GM18519 (cell line): ENCODE data around the gene PRR36.
"Not testable (repeated sequence)": the region's sequence is repeated elsewhere in the genome, so short reads cannot be mapped to it uniquely, and the experiment has no call there.

Source experiments
- ATAC-seq: cut with Tn5 transposase; IDR thresholded peaks from one replicate; pipeline ENCODE4 v1.9.1; 2021; ENCODE audit warnings: mild to moderate bottlenecking, moderate library complexity; ENCODE audit not compliant: unreplicated experiment, low FRiP score

PRR36 gene

GRCh38 chr19:7861619-7862412 lies 12.4 kb downstream of the PRR36 start:
- no peak for ATAC-seq

DNA sequence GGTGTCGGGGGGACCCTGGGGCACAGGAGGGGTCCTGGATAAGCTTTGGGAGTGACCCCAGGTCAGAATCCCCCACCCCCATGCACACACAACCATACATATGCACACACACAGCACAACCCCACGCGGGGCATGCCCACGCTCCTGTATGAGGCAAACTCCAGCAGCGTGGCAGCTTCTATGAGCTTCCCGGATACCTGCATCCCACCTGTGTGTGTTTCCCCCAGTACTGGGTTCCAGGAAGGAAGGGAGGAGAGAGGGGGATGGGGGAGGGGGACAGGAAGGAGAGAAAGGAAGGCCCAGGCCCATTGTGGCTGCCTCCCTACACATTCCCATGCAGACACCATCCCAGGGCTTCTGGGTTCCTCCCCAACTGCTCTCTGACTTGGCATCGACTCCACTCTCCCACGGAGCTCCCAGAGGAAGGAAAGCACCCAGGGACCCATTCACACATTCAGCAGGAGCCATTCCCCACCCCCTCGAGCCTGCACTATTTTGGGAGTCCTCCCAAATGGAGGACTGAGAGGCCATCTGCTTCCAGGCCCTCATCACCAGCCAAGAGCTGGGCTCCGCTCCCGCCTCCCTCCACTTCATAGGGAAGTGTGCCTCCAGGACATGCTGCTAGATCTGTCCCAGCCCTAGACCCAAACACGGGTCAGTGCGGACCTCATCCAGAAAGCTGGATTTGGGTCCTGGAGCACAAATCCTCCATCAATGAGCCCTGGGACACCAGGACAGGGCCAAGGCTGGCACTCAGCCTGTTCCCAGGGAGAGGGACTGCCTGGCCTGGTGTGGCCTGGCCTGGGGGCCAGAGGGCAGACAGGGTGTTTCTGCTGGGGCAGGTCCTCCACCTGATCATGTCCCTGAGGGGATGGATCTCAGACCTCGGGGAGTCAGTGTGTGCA lies 13.2 kb downstream of the PRR36 start:
- ATAC-seq = no peak

DNA sequence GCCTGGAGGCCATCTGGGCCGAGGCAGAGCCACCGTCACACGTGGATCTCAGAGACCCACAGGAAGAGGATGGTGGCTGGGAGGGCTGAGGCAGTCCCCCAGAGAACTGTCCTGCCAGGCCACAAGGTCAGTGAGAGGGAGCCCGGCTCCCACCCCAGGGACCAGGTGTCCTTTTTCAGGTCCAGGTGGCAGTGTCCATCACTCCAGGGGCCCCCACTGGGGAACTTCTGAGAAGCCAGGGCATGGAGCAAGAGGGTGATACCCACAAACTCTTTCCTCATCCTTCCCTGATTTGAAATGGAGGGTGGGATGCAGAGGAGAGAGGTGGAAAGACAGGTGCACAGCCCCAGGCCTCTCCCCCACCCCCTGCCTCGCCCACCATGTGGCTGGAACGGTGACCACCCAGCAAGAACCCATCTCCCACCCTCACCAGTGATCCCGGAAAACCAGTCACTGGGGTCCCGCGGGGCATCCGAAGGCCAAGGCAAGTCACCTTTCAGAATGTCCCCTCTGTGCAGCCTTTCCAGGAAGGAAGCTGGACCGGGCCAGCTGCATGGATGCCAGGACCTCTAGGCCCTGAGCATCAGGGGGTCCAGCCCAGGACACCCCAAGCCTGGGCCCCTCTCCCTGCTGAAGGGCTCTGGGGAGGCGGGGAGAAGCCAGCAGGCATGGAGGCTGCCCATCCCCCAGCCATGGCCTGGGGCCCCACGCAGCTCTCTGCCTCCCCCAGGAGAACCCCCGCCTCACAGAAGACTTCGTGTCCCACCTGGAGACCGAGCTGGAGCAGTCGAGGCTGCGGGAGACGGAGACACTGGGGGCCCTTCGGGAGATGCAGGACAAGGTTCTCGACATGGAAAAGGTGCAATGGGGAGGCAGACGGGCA lies 14.1 kb downstream of the PRR36 start:
- no peak for ATAC-seq

- ATAC-seq = not testable (repeated sequence)
Measured at GRCh38 chr19:7859087-7859486, 15.1 kb downstream of the PRR36 start.

DNA sequence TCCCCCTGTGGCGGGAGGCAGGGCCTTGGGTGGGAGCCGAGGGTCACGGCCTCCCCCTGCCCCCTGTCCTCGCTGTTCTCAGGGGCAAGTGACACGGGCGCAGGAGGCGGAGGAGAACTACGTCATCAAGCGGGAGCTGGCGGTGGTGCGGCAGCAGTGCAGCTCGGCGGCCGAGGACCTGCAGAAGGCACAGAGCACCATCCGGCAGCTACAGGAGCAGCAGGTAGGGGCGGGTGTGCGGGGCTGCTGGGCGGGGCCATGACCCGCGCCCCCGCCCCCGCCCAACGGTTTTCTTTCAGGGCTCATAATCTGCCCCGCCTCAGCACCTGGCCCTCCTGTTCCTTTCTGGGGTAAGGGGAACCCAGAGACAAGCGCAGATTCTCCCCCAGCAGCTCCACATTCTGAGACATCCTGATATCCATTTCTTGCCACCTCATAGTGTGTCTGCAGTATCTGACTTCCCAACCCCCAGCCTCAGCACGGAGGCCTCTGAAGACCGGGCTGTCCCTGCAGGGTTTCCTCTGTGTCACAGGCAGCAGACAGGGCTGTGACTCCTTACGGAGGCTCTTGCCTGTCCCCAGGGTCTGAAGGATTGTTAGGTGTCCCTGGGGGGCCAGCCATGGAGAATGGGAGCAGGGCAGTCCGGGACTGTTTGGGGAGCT lies 15.9 kb downstream of the PRR36 start:
- no peak for ATAC-seq

- no peak for ATAC-seq
Measured at GRCh38 chr19:7857727-7858108, 16.5 kb downstream of the PRR36 start.

GRCh38 chr19:7856679-7857663 lies 17.2 kb downstream of the PRR36 start:
- no peak for ATAC-seq

- no peak for ATAC-seq
Measured at GRCh38 chr19:7856109-7856591, 18.0 kb downstream of the PRR36 start.

DNA sequence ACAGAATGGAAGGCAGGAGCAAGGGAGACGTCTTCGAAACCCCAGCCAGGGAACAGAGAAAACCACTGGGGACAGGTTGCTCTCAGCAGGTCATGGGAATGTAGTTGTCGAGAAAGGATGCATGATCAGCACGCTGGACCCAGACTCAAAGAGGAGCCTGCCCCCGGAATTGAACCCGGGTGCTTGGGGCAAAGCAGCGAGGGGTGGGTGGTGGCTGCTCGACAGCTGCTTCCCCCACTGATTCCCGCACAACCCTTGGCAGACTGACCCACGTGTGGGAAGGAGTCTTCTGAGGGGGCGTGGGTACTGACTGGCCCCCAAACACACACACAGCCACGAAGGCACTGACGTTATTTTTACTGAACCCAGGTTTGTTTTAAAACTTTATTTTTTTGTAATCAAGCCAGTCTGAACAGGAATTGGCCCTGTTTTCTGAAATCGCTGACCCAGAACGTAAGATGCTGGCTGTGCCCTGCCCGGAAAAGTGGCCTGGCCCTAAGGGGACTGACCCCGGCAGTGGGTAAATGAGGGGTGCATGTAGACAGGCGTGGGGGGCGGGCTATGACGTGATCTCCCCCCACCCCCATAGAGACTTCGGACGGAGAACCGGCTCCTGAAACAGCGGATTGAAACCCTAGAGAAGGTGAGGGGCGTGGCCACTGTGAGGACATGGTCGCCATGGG lies 18.6 kb downstream of the PRR36 start:
- no peak for ATAC-seq

DNA sequence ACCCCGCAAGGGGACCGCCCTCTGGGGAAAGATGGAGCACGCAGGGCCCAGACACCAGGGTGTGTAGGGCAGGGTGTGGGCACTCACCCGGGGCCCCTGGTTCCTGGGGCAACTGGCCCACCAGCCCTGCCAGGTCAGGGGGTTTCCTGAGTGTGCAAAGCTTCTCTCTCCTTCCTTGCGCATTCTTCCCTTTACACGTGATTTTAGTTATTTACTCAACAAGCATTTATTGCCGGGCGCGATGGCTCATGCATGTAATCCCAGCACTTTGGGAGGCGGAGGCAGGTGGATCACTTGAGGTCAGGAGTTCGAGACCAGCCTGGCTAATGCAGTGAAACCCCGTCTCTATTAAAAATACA lies 20.4 kb downstream of the PRR36 start:
- no peak for ATAC-seq

- no peak for ATAC-seq
Measured at GRCh38 chr19:7852851-7853769, 21.1 kb downstream of the PRR36 start.

GRCh38 chr19:7851623-7852500 lies 22.3 kb downstream of the PRR36 start:
- no peak for ATAC-seq

DNA sequence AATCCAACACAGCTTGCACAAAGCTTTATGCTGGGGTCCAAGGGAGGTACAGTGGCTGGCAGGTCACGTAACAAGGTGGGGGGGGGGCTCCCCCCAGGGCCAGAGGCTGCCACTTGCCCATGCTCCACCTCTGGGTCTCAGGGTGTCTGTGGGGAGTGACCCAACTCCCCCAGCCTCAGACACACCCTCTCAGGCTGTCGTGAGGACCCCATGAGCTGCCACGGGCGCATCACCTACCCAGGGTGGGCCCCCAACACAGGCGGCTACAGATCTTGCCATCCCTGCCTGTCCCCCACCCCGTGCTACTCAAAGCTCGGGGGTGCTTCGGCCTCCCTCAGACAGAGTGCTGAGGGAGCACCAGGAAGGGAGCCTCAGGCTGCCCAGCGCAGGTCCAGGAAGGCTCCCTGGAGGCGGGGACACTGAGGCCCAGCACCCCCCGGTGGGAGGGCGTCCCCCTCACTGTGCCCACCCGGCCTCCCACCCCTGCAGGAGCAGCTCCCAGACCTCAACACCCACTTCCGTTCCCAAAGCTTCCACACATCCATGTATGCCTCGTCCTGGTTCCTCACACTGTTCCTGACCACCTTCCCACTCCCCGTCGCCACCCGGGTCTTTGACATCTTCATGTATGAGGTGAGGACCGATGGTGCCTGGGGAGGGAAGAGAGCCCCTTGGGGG lies 23.1 kb downstream of the PRR36 start:
- ATAC-seq = no peak

DNA sequence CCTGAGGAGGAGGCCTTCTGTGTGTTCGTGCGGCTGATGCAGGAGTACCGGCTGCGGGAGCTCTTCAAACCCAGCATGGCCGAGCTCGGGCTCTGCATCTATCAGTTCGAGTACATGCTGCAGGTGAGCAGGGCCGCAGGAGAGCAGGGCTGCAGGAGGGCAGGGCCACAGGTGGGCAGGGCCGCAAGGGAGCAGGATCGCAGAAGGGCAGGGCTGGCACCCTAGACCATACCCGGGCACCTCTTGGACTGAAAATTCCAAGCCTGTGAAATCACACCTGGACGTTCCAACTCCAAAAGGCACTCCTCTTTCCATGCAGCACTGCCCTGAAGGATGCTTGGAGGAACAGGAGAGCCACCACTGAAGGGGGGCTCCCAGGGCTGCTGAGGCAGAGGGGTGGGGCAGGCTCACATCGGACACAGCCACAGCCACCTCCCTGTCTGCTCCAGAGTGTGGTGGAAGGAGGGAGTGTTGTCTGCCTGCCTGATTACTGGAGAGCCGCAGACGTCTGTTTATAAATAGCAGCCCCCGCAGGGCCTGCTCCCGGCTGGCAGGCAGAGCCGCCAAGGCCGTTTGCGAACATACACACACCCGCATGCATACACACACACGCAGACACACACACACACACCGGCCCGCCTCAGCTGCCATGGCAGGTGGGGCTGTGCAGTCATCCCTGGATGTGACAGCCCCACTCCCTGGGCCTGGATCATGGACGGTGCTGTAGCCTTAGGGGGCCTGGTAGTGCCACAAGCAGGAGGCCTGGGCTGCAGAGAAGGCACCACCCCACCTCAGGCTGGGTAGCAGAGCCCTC lies 24.0 kb downstream of the PRR36 start:
- ATAC-seq = no peak

- ATAC-seq = no peak
Measured at GRCh38 chr19:7849631-7849999, 24.6 kb downstream of the PRR36 start.
